Esophagus muscularis mucosa (tissue), 3 donors: ENCODE measurements around the gene GON7.

ENCODE experiments used
- CTCF ChIP-seq, 3 experiments: fragments of 200-600 bp in 2 of 3; fragments of 450-650 bp in 1 of 3; sonication (generic) in 2 of 3; IDR thresholded peaks; one replicate each; pipeline ENCODE4 v1.5.1; 2017 to 2019; ENCODE audit warnings: antibody characterized with exemption in 3 of 3, mild to moderate bottlenecking in 2 of 3, moderate library complexity in 1 of 3
- POLR2A ChIP-seq: fragments of 450-650 bp; IDR thresholded peaks from one replicate; pipeline ENCODE4 v1.6.1; 2017; ENCODE audit warnings: antibody characterized with exemption, moderate library complexity, mild to moderate bottlenecking, low read depth

GRCh38 chr14:93230539-93230938 is 23.7 kb upstream of the GON7 start:
- TF ChIP-seq POLR2A (no peak), CTCF (IDR thresholded peaks at IDR 0.05) (no peak)
